ENCODE measurements around the gene FHAD1. TPM values are rescaled to one million over a fixed set of nuclear protein-coding genes. Genes with fewer than 3 reads are reported as not detected.

The FHAD1 gene
- total and polyA plus RNA-seq, 2 donors (not counting 3 experiments of a cell fraction or from before 2014, with no cell fraction given), result 0.04 to 0.69 TPM

GRCh38 chr1:15390667-15391066 lies 143.6 kb downstream of the FHAD1 start:
- TF ChIP-seq POLR2A (IDR thresholded peaks at IDR 0.05; ENCODE audit: low read depth, low read length) (no peak), MYC (IDR thresholded peaks at IDR 0.05; ENCODE audit: low read depth, low read length) (no peak)
- TF ChIP-seq, protein P1, sequence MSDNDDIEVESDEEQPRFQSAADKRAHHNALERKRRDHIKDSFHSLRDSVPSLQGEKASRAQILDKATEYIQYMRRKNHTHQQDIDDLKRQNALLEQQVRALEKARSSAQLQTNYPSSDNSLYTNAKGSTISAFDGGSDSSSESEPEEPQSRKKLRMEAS (IDR thresholded peaks at IDR 0.05; ENCODE audit: insufficient read depth, insufficient read length), result no peak
- TF ChIP-seq, protein P2, sequence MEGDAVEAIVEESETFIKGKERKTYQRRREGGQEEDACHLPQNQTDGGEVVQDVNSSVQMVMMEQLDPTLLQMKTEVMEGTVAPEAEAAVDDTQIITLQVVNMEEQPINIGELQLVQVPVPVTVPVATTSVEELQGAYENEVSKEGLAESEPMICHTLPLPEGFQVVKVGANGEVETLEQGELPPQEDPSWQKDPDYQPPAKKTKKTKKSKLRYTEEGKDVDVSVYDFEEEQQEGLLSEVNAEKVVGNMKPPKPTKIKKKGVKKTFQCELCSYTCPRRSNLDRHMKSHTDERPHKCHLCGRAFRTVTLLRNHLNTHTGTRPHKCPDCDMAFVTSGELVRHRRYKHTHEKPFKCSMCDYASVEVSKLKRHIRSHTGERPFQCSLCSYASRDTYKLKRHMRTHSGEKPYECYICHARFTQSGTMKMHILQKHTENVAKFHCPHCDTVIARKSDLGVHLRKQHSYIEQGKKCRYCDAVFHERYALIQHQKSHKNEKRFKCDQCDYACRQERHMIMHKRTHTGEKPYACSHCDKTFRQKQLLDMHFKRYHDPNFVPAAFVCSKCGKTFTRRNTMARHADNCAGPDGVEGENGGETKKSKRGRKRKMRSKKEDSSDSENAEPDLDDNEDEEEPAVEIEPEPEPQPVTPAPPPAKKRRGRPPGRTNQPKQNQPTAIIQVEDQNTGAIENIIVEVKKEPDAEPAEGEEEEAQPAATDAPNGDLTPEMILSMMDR (IDR thresholded peaks at IDR 0.05; ENCODE audit: extremely low read depth in 1 of 2, insufficient read depth in 1 of 2, low read depth in 1 of 2, low read length in 2 of 2), result no peak
- BruUV-seq (replicated peaks), result no TSS peak
- Histone ChIP-seq H4K20me1 (replicated peaks; ENCODE audit: control insufficient read depth, extremely low read depth, insufficient read depth, low read length) (no peaks in the 10 kb centered on the region), H3K27ac (ENCODE audit: insufficient read depth, low read depth, low read length) (no peak overlapping the region), H3K27me3 (ENCODE audit: control insufficient read depth in 2 of 2, insufficient read depth in 2 of 2, low read length in 2 of 2) (peaks cover 0 to 3% of the 10 kb centered on the region in 2 experiments), H2AFZ (ENCODE audit: low read depth, low read length) (no peak overlapping the region), H3K36me3 (ENCODE audit: control insufficient read depth in 2 of 2, extremely low read depth in 1 of 2, insufficient read depth in 2 of 2, low read length in 2 of 2) (no peaks in the 10 kb centered on the region), H3K9ac (replicated peaks; ENCODE audit: extremely low read depth, insufficient read depth, low read length) (no peak overlapping the region), H3K79me2 (ENCODE audit: control insufficient read depth, insufficient read depth, low read length) (no peaks in the 10 kb centered on the region), H3K4me2 (ENCODE audit: insufficient read depth, low read length) (no peak overlapping the region), H3K4me3 (replicated peaks in 1 of 3; ENCODE audit: insufficient read depth in 1 of 3, low read depth in 1 of 3, low read length in 3 of 3) (no peak overlapping the region), H3K4me1 (ENCODE audit: control insufficient read depth, extremely low read depth, insufficient read depth, low read length) (no peaks in the 10 kb centered on the region), H3K9me1 (replicated peaks; ENCODE audit: control insufficient read depth, extremely low read depth, insufficient read depth, low read length) (no peaks in the 10 kb centered on the region), H3K9me3 (replicated peaks; ENCODE audit: control insufficient read depth, insufficient read depth, low read length) (no peaks in the 10 kb centered on the region)
- no peak for FAIRE-seq
- intact Hi-C loops (cut with micrococcal nuclease) (loop anchor here (2.0 kb wide), 1 partner anchor 18 kb away; the partner anchor contains the start of gene EFHD2), dilution Hi-C loops (cut with MboI; ENCODE audit: extremely low pct_ligation_motif_present, low sequenced_read_pairs) (no loop called here)
- ChIA-PET POLR2A (no interaction called here), CTCF (interaction anchor here (0.6 to 1.0 kb wide), 2 partner anchors 12 to 113 kb away, joined by 3 read pairs; no protein-coding TSS in a partner anchor)
- DNase-seq (ENCODE audit: low read depth, low spot score), result no peak

DNA sequence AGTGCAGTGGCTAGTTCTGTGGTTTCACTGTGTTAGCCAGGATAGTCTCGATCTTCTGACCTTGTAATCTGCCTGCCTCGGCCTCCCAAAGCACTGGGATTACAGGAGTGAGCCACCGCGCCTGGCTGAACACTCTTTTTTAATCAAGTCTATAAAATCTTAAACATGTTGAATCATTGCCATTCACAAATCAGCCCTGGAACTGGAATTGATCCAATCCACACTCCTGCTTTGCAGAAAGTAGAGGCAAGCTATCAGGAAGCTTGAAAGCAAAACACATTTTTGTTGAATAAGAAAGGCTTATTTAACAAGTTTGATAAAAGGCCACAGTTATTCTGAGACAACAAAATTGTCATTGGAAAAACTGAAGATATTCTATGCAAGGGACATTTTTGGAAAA lies 144.3 kb downstream of the FHAD1 start:
- BruUV-seq (replicated peaks), result no TSS peak
- FAIRE-seq, result no peak
- Histone ChIP-seq H2AFZ (ENCODE audit: low read depth, low read length) (no peak overlapping the region), H3K27ac (ENCODE audit: insufficient read depth, low read depth, low read length) (no peak overlapping the region), H4K20me1 (replicated peaks; ENCODE audit: control insufficient read depth, extremely low read depth, insufficient read depth, low read length) (no peaks in the 10 kb centered on the region), H3K9ac (replicated peaks; ENCODE audit: extremely low read depth, insufficient read depth, low read length) (no peak overlapping the region), H3K4me2 (ENCODE audit: insufficient read depth, low read length) (no peak overlapping the region), H3K4me1 (ENCODE audit: control insufficient read depth, extremely low read depth, insufficient read depth, low read length) (no peaks in the 10 kb centered on the region), H3K4me3 (replicated peaks in 1 of 3; ENCODE audit: insufficient read depth in 1 of 3, low read depth in 1 of 3, low read length in 3 of 3) (no peak overlapping the region), H3K79me2 (ENCODE audit: control insufficient read depth, insufficient read depth, low read length) (no peaks in the 10 kb centered on the region), H3K36me3 (ENCODE audit: control insufficient read depth in 2 of 2, extremely low read depth in 1 of 2, insufficient read depth in 2 of 2, low read length in 2 of 2) (no peaks in the 10 kb centered on the region), H3K9me1 (replicated peaks; ENCODE audit: control insufficient read depth, extremely low read depth, insufficient read depth, low read length) (no peaks in the 10 kb centered on the region), H3K9me3 (replicated peaks; ENCODE audit: control insufficient read depth, insufficient read depth, low read length) (no peaks in the 10 kb centered on the region), H3K27me3 (ENCODE audit: control insufficient read depth in 2 of 2, insufficient read depth in 2 of 2, low read length in 2 of 2) (no peaks in the 10 kb centered on the region)
- dilution Hi-C loops (cut with MboI; ENCODE audit: extremely low pct_ligation_motif_present, low sequenced_read_pairs), result no loop called here
- intact Hi-C loops (cut with micrococcal nuclease), result loop anchor here (2.0 kb wide), 1 partner anchor 17 kb away; the partner anchor contains the start of gene EFHD2
- DNase-seq (ENCODE audit: low read depth, low spot score), result no peak
- TF ChIP-seq, protein P1 (IDR thresholded peaks at IDR 0.05; ENCODE audit: insufficient read depth, insufficient read length), result no peak
- TF ChIP-seq JUN (IDR thresholded peaks at IDR 0.05; ENCODE audit: borderline replicate concordance, insufficient read depth, insufficient read length, low read depth) (no peak), FOS (IDR thresholded peaks at IDR 0.05; ENCODE audit: borderline replicate concordance, insufficient read depth, low read length) (no peak), POLR2A (IDR thresholded peaks at IDR 0.05; ENCODE audit: low read depth, low read length) (no peak)
- POLR2A ChIA-PET, result no interaction called here
- CTCF ChIA-PET, result interaction anchor here (1.0 kb wide), 1 partner anchor 12 kb away, joined by 3 read pairs; no protein-coding TSS in a partner anchor

Data from endothelial cell of umbilical vein (primary cell).